Measurements from ENCODE around the gene CCSAP.

The CCSAP gene

DNA sequence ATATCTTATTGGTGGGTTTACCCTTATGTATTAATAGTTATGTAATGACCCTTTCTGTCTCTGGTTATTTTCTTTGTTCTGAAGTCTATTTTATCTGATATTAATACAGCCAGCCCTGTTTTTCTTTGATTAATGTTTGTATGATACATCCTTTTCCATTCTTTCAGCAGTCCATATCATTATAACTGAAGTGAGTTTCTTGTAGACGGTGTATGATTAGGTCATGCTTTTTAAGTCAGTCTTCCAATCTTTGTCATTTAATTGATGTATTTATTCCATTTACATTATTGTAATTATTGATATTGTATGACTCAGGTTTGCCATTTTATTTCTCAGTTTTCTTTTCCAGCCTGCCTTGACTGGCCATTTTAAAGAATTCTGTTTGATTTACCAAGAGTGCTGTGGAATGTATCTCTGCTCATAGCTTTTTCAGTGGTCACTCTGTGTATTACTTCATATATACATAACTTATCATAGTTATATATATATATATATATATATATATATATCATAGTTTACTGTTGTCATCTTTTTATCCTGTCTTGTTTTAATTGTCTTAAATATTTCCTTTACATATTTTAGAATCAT is 61.4 kb downstream of the CCSAP start:
- TF ChIP-seq POLR2A (IDR thresholded peaks at IDR 0.05; ENCODE audit: low read depth, low read length), result no peak
- no peak for DNase-seq (ENCODE audit: insufficient read length, low spot score)
- no peak for FAIRE-seq

DNA sequence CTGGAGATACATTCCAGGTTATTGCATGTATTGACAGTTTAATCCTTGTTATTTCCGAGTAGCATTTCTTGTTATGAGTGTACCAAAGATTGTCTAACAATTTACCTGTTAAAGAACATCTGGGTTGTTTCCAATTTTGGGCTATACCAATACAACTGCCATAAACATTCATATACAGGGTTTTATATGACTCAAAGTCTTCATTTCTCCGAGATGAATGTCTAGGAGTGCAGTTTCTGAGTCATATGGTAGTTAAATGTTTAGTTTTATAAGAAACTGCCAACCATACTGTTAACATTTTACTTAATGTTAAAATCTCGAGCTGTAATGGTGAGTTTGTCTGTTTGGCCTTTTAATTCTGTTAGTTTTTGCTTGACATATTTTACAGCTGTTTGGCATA is 61.9 kb downstream of the CCSAP start:
- no peak for FAIRE-seq
- DNase-seq (ENCODE audit: insufficient read length, low spot score), result no peak

DNA sequence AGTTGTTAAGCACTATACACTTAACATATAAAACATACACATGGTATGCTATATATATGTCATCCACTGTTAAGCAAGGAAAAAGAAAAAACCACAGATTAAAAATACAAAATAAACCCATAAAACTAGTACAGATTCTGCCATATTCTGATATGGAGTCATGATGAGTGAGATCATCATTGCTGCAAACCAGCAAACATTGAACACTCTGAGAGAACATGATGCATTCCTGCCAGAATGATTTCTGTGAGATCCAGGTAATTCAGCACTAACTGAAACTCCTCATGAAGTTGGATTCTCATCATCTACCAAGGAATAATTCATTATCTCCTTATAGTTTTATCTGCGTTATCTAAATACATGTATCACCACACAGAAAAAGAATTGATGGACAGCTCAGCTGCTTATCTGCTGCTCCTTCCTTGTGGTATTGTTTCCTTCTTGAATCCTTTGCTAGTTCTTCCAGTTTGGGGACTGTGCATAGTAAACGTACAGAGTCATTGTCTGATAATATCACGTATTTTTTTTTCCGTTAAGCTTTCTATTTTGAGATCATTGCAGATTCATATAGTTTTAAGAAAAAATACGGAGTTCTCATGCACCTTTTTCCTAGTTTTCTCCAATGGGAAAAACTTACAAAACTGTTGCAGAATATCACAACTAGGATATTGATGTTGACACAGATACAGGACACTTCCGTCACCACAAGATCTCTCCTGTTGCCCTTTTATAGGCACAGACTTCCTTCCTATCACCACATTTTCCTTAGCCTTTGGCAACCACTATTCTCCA is 62.6 kb downstream of the CCSAP start:
- DNase-seq (ENCODE audit: insufficient read length, low spot score), result no peak
- FAIRE-seq, result no peak
- no peak for TF ChIP-seq POLR2A (IDR thresholded peaks at IDR 0.05; ENCODE audit: low read depth, low read length)

More for the DNA sequence above, 61.9 kb downstream of the CCSAP start:
- no peak for TF ChIP-seq POLR2A (IDR thresholded peaks at IDR 0.05; ENCODE audit: low read depth, low read length)

DNA sequence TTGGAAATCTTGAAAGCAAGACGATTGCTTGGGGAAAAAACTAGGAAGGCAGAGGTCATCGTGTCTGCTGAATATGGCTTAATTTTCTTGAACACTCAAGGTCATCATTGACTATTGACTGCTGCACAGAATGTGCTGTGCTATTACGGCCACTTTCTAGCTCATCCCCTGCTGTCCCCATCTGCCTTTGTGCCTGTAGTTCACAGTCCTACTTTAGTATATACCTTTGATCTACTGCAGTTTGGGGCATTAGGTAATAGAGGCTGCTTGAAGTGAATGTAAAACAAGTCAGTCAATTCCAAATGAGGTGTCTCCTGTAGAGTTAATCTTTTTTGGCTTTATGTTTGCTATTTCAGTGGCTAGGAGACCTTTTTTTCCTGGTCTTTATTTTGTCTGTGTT is 63.6 kb downstream of the CCSAP start:
- no peak for FAIRE-seq
- TF ChIP-seq POLR2A (IDR thresholded peaks at IDR 0.05; ENCODE audit: low read depth, low read length), result no peak
- DNase-seq (ENCODE audit: insufficient read length, low spot score), result no peak

DNA sequence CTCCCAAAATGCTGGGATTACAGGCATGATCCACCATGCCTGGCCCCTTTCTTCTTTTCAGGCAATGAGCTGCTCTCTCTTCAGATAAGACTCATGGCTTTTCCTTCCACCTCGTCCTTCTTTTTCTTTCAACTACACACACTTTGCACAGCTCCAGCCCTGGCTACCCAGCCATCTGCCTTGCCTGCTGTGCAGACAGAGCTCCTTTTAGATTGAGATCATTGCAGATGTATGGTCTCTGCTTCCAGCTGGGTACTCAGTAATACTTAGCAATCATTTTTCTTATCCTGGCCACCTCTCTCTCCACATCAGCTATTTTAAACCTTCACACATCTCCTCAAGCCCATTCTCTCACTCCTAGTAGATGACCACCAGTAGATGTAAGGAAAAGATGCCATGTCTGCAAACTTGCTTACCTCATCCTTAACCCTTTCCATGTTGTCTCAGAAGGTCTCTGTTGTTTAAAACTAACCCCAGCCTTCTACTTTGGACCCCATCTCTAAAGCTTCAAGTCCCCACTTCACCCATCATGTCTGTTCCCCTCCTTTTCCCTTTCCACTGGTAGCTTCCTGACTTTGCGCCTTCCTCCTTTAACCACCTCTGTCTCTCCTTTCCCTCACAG is 64.6 kb downstream of the CCSAP start:
- FAIRE-seq (no peak), DNase-seq (ENCODE audit: insufficient read length, low spot score) (no peak)
- no peak for TF ChIP-seq POLR2A (IDR thresholded peaks at IDR 0.05; ENCODE audit: low read depth, low read length)

DNA sequence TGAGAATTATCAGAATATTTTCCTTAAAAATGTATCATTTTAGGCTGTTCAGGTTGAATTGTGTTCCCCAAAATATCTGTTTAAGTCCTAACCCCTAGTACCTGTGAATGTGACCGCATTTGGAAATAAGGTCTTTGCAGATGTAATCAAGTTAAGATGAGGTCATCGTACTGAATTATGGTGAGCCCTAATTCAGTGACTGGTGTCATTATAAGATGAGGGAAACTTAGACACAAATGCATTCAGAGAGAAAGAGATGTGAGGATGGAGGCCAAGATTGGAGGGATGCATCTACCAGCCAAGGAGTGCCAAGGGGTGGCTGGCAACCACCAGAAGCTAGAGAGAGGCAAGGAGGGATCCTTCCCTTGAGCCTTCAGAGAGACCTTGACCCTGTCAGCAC is 67.8 kb downstream of the CCSAP start:
- DNase-seq (ENCODE audit: insufficient read length, low spot score) (no peak), FAIRE-seq (no peak)
- no peak for TF ChIP-seq POLR2A (IDR thresholded peaks at IDR 0.05; ENCODE audit: low read depth, low read length)

DNA sequence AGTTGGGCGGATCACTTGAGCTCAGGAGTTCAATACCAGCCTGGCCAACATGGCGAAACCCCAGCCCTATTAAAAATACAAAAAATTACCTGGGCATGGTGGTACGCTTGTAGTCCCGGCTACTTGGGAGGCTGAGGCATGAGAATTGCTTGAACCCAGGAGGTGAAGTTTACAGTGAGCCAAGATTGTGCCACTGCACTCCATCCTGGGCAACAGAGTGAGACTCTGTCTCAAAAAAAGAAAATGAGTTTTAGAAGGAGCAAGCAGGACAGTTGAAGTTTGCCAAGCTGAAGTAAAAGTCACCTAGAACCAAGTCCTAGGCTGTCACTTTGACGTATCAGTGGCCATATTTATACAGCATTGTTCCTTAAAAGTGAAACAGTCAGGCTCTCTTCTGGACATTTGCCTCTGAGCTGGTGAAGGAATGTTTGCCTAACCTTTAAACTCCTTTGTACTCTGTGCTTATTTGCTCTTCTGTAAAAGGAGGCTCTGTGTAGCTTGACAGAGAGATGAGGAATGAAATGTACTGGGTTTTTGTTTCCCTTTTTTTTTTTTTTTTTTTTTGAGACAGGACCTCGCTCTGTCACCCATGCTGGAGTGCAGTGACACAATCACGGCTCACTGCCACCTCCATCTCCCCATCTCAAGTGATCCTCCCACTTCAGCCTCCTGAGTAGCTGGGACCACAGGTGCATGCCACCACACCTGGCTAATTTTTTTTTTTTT is 69.2 kb downstream of the CCSAP start:
- TF ChIP-seq POLR2A (IDR thresholded peaks at IDR 0.05; ENCODE audit: low read depth, low read length), result no peak
- DNase-seq (ENCODE audit: insufficient read length, low spot score) (no peak), FAIRE-seq (no peak)

- TF ChIP-seq POLR2A (IDR thresholded peaks at IDR 0.05; ENCODE audit: low read depth, low read length), result no peak
- no peak for DNase-seq (ENCODE audit: insufficient read length, low spot score)
- no peak for FAIRE-seq
Observed at GRCh38 chr1:229272164-229273158, 70.4 kb downstream of the CCSAP start.

DNA sequence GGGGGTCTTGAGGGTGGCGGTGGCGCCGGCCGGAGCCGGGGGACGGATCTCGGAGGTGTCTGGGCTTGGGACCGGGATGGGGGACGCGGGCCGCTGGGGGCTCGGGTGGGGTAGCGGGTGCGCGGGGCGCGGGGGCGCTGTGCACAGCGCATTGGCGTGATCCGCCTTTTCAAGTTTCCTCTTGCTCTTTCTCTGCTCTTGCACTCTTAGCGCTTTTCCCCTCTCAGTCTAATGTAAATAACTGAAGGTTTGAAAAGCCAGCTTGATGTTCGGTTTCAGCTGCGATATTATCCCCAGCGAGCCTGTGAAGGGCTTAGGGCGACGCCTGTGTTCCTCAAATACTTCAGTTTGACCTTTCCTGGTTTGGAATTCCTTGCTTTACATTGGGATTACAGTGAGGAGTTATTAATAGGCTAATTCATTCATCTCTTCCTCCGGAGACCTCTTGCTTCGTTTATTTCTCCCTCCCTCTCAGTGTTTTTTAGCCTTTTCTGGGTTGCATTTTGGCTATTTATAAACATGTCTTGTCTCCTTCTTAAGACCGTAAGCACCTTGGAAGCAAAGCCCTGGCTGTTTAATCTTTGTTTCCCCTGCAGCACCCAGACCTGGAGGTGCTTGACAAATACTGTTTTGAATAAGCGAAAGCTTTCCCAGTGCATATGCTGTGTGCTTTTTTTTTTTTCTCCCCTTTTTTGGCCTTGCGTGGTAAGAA is 71.2 kb downstream of the CCSAP start:
- DNase-seq (ENCODE audit: insufficient read length, low spot score), result no peak
- no peak for FAIRE-seq
- TF ChIP-seq POLR2A (IDR thresholded peaks at IDR 0.05; ENCODE audit: low read depth, low read length), result no peak

Data from H54 (cell line).